Measurements from ENCODE around the gene METTL23.
"Not testable (repeated sequence)": the region's sequence is repeated elsewhere in the genome, so short reads cannot be mapped to it uniquely, and the experiment has no call there.

The METTL23 gene

GRCh38 chr17:76695059-76695831, 31.4 kb upstream of the METTL23 start:
- no peak for DNase-seq

GRCh38 chr17:76696763-76697701, 29.6 kb upstream of the METTL23 start:
- no peak for DNase-seq

- no peak for DNase-seq
Measured at GRCh38 chr17:76697702-76698465, 28.8 kb upstream of the METTL23 start.

GRCh38 chr17:76698466-76698977, 28.1 kb upstream of the METTL23 start:
- DNase-seq, result not testable (repeated sequence)

GRCh38 chr17:76700270-76700616, 26.4 kb upstream of the METTL23 start:
- DNase-seq, result no peak

- DNase-seq, result no peak
Measured at GRCh38 chr17:76700617-76701470, 25.8 kb upstream of the METTL23 start.

- DNase-seq, result no peak
Measured at GRCh38 chr17:76701471-76701967, 25.1 kb upstream of the METTL23 start.

GRCh38 chr17:76702076-76702475, 24.6 kb upstream of the METTL23 start:
- DNase-seq, result no peak

GRCh38 chr17:76702941-76703637, 23.6 kb upstream of the METTL23 start:
- no peak for DNase-seq

GRCh38 chr17:76704805-76705204, 21.8 kb upstream of the METTL23 start:
- DNase-seq, result no peak

- no peak for DNase-seq
Measured at GRCh38 chr17:76706817-76707216, 19.8 kb upstream of the METTL23 start.

- DNase-seq, result no peak
Measured at GRCh38 chr17:76707985-76708807, 18.4 kb upstream of the METTL23 start.

GRCh38 chr17:76709077-76709950, 17.3 kb upstream of the METTL23 start:
- no peak for DNase-seq

GRCh38 chr17:76709951-76710862, 16.4 kb upstream of the METTL23 start:
- not testable (repeated sequence) for DNase-seq

- peak; percentile 65 for DNase-seq
Measured at GRCh38 chr17:76710863-76711611, 15.6 kb upstream of the METTL23 start, which contains the start of gene MXRA7. MXRA7 (minus strand) TSS chr17:76710965; CDS start chr17:76710946, 19 bp downstream.

GRCh38 chr17:76712321-76712720, 14.3 kb upstream of the METTL23 start:
- not testable (repeated sequence) for DNase-seq

- no peak for DNase-seq
Measured at GRCh38 chr17:76713765-76714164, 12.9 kb upstream of the METTL23 start.

Data from activated CD8-positive, alpha-beta memory T cell treated with anti-CD3 and anti-CD28 coated beads, Interleukin-2, amount 50 U/mL, for 4 hours (primary cell).